HepG2 (cell line): ENCODE measurements around the gene ZNF488. TPM values are rescaled to one million over a fixed set of nuclear protein-coding genes. Genes with fewer than 3 reads are reported as not detected.

Experiments
- ATAC-seq: fragments of 200-7000 bp; cut with Tn5 transposase; 3 replicates; pipeline ENCODE4 v1.9.1; 2020; ENCODE audit warnings: mild to moderate bottlenecking, moderate library complexity
- BruUV-seq: library from RNA; stranded (reverse); fragments of 400-500 nt; replicated peaks from 2 replicates; lab custom pipeline; 2021; lab: Mats Ljungman, UMichigan
- CTCF ChIA-PET: fragments of 300-600 bp; formaldehyde crosslinking; extraction: SDS; loops from one replicate; lab custom pipeline; 2021; ENCODE audit warnings: low total read pairs, inconsistent platforms, low intra/inter-chr PET ratio; lab: Yijun Ruan, JAX
- POLR2A ChIA-PET: fragments of 350-600 bp; sonication (Branson Sonifier 250); formaldehyde crosslinking; loops from one replicate; lab custom pipeline; 2020; ENCODE audit warnings: antibody characterized with exemption, inconsistent platforms; lab: Yijun Ruan, JAX
- DNase-seq: peaks from one replicate; pipeline ENCODE4 v3.0.0-alpha.2; 2015; ENCODE audit warnings: low spot score
- FAIRE-seq: peaks from 3 replicates; lab custom pipeline; 2011; peaks lifted over from hg19 to GRCh38; lab: Jason Lieb, UNC
- H2AFZ ChIP-seq: one replicate; pipeline ENCODE4 v1.6.1; 2011; ENCODE audit warnings: low read length, inconsistent platforms
- H3K27ac ChIP-seq: fragments of 300-600 bp; 3 replicates; pipeline ENCODE4 v1.8.0; 2011; ENCODE audit warnings: mixed run types, mild to moderate bottlenecking, mixed read lengths, low read length, inconsistent platforms; ENCODE audit not compliant: insufficient read depth; ENCODE audit errors: extremely low read length
- H3K27me3 ChIP-seq, 2 experiments: fragments of 200-600 bp in 1 of 2; 2 replicates in 1 of 2; 3 replicates in 1 of 2; pipeline versions ENCODE4 v1.6.0 to v1.8.0; 2011; ENCODE audit warnings: low read length in 2 of 2, mild to moderate bottlenecking in 2 of 2, moderate library complexity in 2 of 2, inconsistent platforms in 1 of 2; ENCODE audit not compliant: insufficient read depth in 2 of 2, control insufficient read depth in 1 of 2
- H3K36me3 ChIP-seq, 2 experiments: fragments of 200-600 bp in 1 of 2; replicated peaks in 1 of 2; 2 replicates in 1 of 2; 3 replicates in 1 of 2; pipeline versions ENCODE4 v1.5.1 to v1.8.0; 2011; ENCODE audit warnings: low read length in 2 of 2, inconsistent platforms in 1 of 2; ENCODE audit not compliant: insufficient read depth in 2 of 2, control insufficient read depth in 1 of 2
- H3K4me1 ChIP-seq: 2 replicates; pipeline ENCODE4 v1.5.1; 2012; ENCODE audit warnings: low read length, inconsistent platforms; ENCODE audit not compliant: insufficient read depth
- H3K4me2 ChIP-seq: 2 replicates; pipeline ENCODE4 v1.6.0; 2011; ENCODE audit warnings: low read depth, low read length, inconsistent platforms
- H3K4me3 ChIP-seq, 3 experiments: fragments of 200-600 bp in 1 of 3; sonication (generic), shearing (Covaris generic) in 1 of 3; replicated peaks in 1 of 3; 2 replicates each; pipeline ENCODE4 v1.5.1; 2011 to 2016; ENCODE audit warnings: low read length in 3 of 3, inconsistent platforms in 2 of 3, low read depth in 2 of 3, mild to moderate bottlenecking in 2 of 3, control low read depth in 1 of 3, mixed read lengths in 1 of 3; ENCODE audit not compliant: insufficient read depth in 1 of 3
- H3K79me2 ChIP-seq: one replicate; pipeline ENCODE4 v1.6.1; 2011; ENCODE audit warnings: low read length, inconsistent platforms; ENCODE audit not compliant: insufficient read depth
- H3K9ac ChIP-seq: 2 replicates; pipeline ENCODE4 v1.6.0; 2011; ENCODE audit warnings: mild to moderate bottlenecking, low read depth, low read length, inconsistent platforms; ENCODE audit not compliant: insufficient read depth
- H3K9me3 ChIP-seq: 2 replicates; pipeline ENCODE4 v1.5.1; 2012; ENCODE audit warnings: mild to moderate bottlenecking, low read length
- H4K20me1 ChIP-seq: 2 replicates; pipeline ENCODE4 v1.6.0; 2011; ENCODE audit warnings: inconsistent platforms, mild to moderate bottlenecking, low read length, moderate library complexity; ENCODE audit not compliant: insufficient read depth
- CSRNP2 ChIP-seq: sonication (generic); formaldehyde crosslinking; conservative IDR thresholded peaks from 2 replicates; pipeline ENCODE4 v1.8.0; 2022; ENCODE audit warnings: low read depth, missing genetic modification reagents
- HNRNPK ChIP-seq: fragments of 200-400 bp; formaldehyde crosslinking; IDR thresholded peaks from 2 replicates; pipeline ENCODE4 v1.6.1; 2018; ENCODE audit warnings: low read length, low read depth, moderate library complexity, mild to moderate bottlenecking; ENCODE audit not compliant: poor library complexity, severe bottlenecking
- SIX1 ChIP-seq: sonication (generic); formaldehyde crosslinking; IDR thresholded peaks from 2 replicates; pipeline ENCODE4 v1.4.0; 2020; ENCODE audit warnings: missing genetic modification reagents, borderline replicate concordance
- ZFP91 ChIP-seq: sonication (generic); formaldehyde crosslinking; IDR thresholded peaks from 2 replicates; pipeline ENCODE4 v1.9.0; 2022; ENCODE audit warnings: missing genetic modification reagents, mild to moderate bottlenecking, borderline replicate concordance
- ZNF160 ChIP-seq: sonication (generic); formaldehyde crosslinking; IDR thresholded peaks from 2 replicates; pipeline ENCODE4 v1.8.0; 2022; ENCODE audit warnings: mild to moderate bottlenecking, inconsistent platforms, missing genetic modification reagents
- ZNF234 ChIP-seq: sonication (generic); formaldehyde crosslinking; conservative IDR thresholded peaks from 2 replicates; pipeline ENCODE4 v1.5.1; 2020; ENCODE audit warnings: mild to moderate bottlenecking, missing genetic modification reagents
- ZNF383 ChIP-seq: sonication (generic); formaldehyde crosslinking; IDR thresholded peaks from 2 replicates; pipeline ENCODE4 v1.4.0; 2020; ENCODE audit warnings: missing genetic modification reagents, mild to moderate bottlenecking, borderline replicate concordance
- ZSCAN9 ChIP-seq: IDR thresholded peaks from 2 replicates; pipeline ENCODE4 v1.6.1; 2016; ENCODE audit warnings: borderline replicate concordance
- WGBS: methylation state at CpG from one replicate; pipeline ENCODE4 v1.1.6; 2017; ENCODE audit warnings: low lambda C conversion rate; 5-methylcytosine and 5-hydroxymethylcytosine counted together
- in situ Hi-C: cut with HindIII; loops from 2 replicates; pipeline ENCODE4 v1.10.0; 2017; ENCODE audit warnings: low pct_unique_long_range_greater_than_20kb; ENCODE audit not compliant: extremely low pct_ligation_motif_present
- intact Hi-C: fragments of 100-400 bp; cut with micrococcal nuclease; formaldehyde crosslinking; loops from one replicate; pipeline ENCODE4 v1.10.0; 2022; ENCODE audit not compliant: unreplicated experiment
- polyA plus RNA-seq, 8 experiments: library from polyadenylated mRNA; depleted of rRNA in 3 of 8; stranded (reverse) in 7 of 8; unstranded in 1 of 8; fragments of >200 nt; fragmentation: Illumina TruSeq in 4 of 8; extraction: Trizol in 4 of 8; gene quantifications; 2 replicates each; pipeline versions ENCODE4 v1.2.1 to v1.2.3, GENCODE V29; 2011 to 2016; ENCODE audit warnings: low read depth in 4 of 8, missing spikeins in 1 of 8, mixed read lengths in 1 of 8; ENCODE audit not compliant: insufficient read depth in 1 of 8
- total RNA-seq, 5 experiments: library from RNA; depleted of rRNA; stranded (reverse); fragments of >200 nt; fragmentation: Illumina TruSeq; extraction: Trizol; gene quantifications; 2 replicates each; pipeline ENCODE4 v1.2.3, GENCODE V29; 2016; ENCODE audit warnings: low read depth in 1 of 5

Gene ZNF488
- total and polyA plus RNA-seq, 2 of the 13 experiments (the other 11 are each of a cell fraction or from before 2014, with no cell fraction given) = 0.13 to 0.15 TPM

GRCh38 chr10:47419421-47419820 is 35.3 kb upstream of the ZNF488 start (continued):
- no peak for TF ChIP-seq SIX1 (CRISPR knock-in tag)
- no peak for TF ChIP-seq ZFP91 (CRISPR knock-in tag)
- no peak for TF ChIP-seq ZNF383

- TF ChIP-seq HNRNPK (no peak), CSRNP2 (CRISPR knock-in tag) (no peak), ZNF160 (no peak), ZSCAN9 (CRISPR knock-in tag) (no peak), ZNF234 (CRISPR knock-in tag) (no peak)
- TF ChIP-seq, all 625 proteins: peak for 0
- Histone ChIP-seq H3K4me2 (no peak overlapping the region), H3K27ac (no peak overlapping the region), H3K9ac (no peak overlapping the region), H3K4me3 (no peak overlapping the region), H3K36me3 (no peaks in the 10 kb centered on the region), H3K79me2 (no peaks in the 10 kb centered on the region), H4K20me1 (no peaks in the 10 kb centered on the region), H2AFZ (no peak overlapping the region), H3K27me3 (peaks cover 2 to 16% of the 10 kb centered on the region in 2 experiments; a peak in 3 of 5 replicates), H3K9me3 (no peaks in the 10 kb centered on the region), H3K4me1 (no peaks in the 10 kb centered on the region; the same call in 1 of the 2 replicates)
- WGBS = 6% methylated on average over 3 of the region's 4 CpGs
- ChIA-PET POLR2A (no interaction called here), CTCF (no interaction called here)
- no peak for DNase-seq
- intact Hi-C loops = no loop called here
- FAIRE-seq = no peak
- in situ Hi-C loops = no loop called here
- BruUV-seq = no TSS peak
- no peak; the same call in 2 of the 3 replicates for ATAC-seq
Observed at GRCh38 chr10:47418966-47419365, 34.9 kb upstream of the ZNF488 start.
